ENCODE measurements around the gene MS4A4A. TPM values are rescaled to one million over a fixed set of nuclear protein-coding genes. Genes with fewer than 3 reads are reported as not detected.

Gene MS4A4A
- total and polyA plus RNA-seq, 2 of the 8 experiments (the other 6 are each of a cell fraction or from before 2014, with no cell fraction given): not detected

DNA sequence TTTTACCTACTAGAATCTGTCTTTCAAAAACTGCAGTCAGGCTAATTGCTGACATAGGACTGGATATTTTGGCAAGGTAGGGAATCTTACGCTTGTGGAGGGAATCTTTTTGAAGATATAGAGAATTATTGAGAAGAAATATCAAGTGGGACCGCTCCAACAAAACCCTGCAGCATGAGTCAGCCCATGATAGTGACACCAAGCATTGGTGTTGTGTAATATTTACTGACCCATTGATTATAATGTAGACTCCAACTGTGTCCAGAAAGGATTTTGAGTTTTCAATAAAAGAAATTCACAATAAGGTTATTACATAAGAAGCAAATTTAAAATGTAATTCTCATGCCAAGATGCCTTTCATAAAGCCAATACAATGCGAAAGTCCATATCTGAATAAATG lies 20.7 kb downstream of the MS4A4A start:
- TF ChIP-seq, protein P1, sequence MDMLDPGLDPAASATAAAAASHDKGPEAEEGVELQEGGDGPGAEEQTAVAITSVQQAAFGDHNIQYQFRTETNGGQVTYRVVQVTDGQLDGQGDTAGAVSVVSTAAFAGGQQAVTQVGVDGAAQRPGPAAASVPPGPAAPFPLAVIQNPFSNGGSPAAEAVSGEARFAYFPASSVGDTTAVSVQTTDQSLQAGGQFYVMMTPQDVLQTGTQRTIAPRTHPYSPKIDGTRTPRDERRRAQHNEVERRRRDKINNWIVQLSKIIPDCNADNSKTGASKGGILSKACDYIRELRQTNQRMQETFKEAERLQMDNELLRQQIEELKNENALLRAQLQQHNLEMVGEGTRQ (IDR thresholded peaks at IDR 0.05; ENCODE audit: low read length): no peak
- TF ChIP-seq CHD2 (IDR thresholded peaks at IDR 0.05; ENCODE audit: low read length) (no peak), TBP (IDR thresholded peaks at IDR 0.05; ENCODE audit: low read depth, low read length) (no peak), POLR2AphosphoS5 (IDR thresholded peaks at IDR 0.05; ENCODE audit: low read depth, low read length) (no peak)
- TF ChIP-seq, protein P2, sequence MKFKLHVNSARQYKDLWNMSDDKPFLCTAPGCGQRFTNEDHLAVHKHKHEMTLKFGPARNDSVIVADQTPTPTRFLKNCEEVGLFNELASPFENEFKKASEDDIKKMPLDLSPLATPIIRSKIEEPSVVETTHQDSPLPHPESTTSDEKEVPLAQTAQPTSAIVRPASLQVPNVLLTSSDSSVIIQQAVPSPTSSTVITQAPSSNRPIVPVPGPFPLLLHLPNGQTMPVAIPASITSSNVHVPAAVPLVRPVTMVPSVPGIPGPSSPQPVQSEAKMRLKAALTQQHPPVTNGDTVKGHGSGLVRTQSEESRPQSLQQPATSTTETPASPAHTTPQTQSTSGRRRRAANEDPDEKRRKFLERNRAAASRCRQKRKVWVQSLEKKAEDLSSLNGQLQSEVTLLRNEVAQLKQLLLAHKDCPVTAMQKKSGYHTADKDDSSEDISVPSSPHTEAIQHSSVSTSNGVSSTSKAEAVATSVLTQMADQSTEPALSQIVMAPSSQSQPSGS (IDR thresholded peaks at IDR 0.05; ENCODE audit: low read length): no peak
- H3K4ac ChIP-seq (replicated peaks; ENCODE audit: insufficient read length, low read depth, low read length): no peak overlapping the region
- no peak overlapping the region for H4K91ac ChIP-seq (replicated peaks; ENCODE audit: insufficient read length, low read length)
- H3K36me3 ChIP-seq (ENCODE audit: control insufficient read depth in 2 of 4, insufficient read depth in 4 of 4, low read length in 3 of 4): no peaks in the 10 kb centered on the region
- CTCF ChIA-PET (ENCODE audit: partially characterized antibody): no interaction called here
- H3K9ac ChIP-seq (replicated peaks in 1 of 4; ENCODE audit: extremely low read depth in 1 of 4, low read depth in 3 of 4, low read length in 3 of 4): no peak overlapping the region
- no peak overlapping the region for H2AFZ ChIP-seq (ENCODE audit: low read length)
- H2BK15ac ChIP-seq (ENCODE audit: low read length): no peak overlapping the region
- no peak overlapping the region for H3K56ac ChIP-seq (replicated peaks; ENCODE audit: insufficient read length, low read depth, low read length)
- H3K18ac ChIP-seq (ENCODE audit: extremely low read depth, low read length): no peak overlapping the region
- DNase-seq (ENCODE audit: low read depth in 1 of 2, low spot score in 2 of 2): no peak
- no peaks in the 10 kb centered on the region for H3K27me3 ChIP-seq (replicated peaks in 1 of 4; ENCODE audit: control insufficient read depth in 3 of 4, extremely low read depth in 1 of 4, insufficient read depth in 3 of 4, low read length in 3 of 4)
- H4K5ac ChIP-seq (ENCODE audit: insufficient read length, low read depth, low read length): no peak overlapping the region
- no peaks in the 10 kb centered on the region for H3K4me1 ChIP-seq (replicated peaks in 1 of 4; ENCODE audit: control insufficient read depth in 3 of 4, insufficient read depth in 4 of 4, low read length in 3 of 4)
- no peak overlapping the region for H3K14ac ChIP-seq (ENCODE audit: insufficient read length)
- H3K4me3 ChIP-seq (ENCODE audit: extremely low read depth in 1 of 4, insufficient read depth in 2 of 4, low read depth in 3 of 4, low read length in 4 of 4): no peak overlapping the region
- no peaks in the 10 kb centered on the region; the same call in 1 of the 2 replicates for H3K23me2 ChIP-seq (ENCODE audit: low read depth, low read length)
- no peaks in the 10 kb centered on the region for H3K79me2 ChIP-seq (ENCODE audit: control insufficient read depth in 1 of 2, insufficient read depth in 2 of 2, low read length in 2 of 2)
- no peak overlapping the region for H3K4me2 ChIP-seq (ENCODE audit: insufficient read depth in 1 of 2, low read depth in 2 of 2, low read length in 2 of 2)
- no peaks in the 10 kb centered on the region for H3K9me3 ChIP-seq (ENCODE audit: insufficient read depth in 2 of 2, low read depth in 1 of 2, low read length in 1 of 2)
- no peaks in the 10 kb centered on the region for H3K79me1 ChIP-seq (ENCODE audit: low read depth, low read length)
- H4K20me1 ChIP-seq (replicated peaks in 1 of 2; ENCODE audit: control insufficient read depth in 1 of 2, insufficient read depth in 2 of 2, low read length in 2 of 2): no peaks in the 10 kb centered on the region
- FAIRE-seq: no peak
- no peak overlapping the region for H3K23ac ChIP-seq (ENCODE audit: insufficient read length)
- H3K27ac ChIP-seq (ENCODE audit: low read depth, low read length): no peak overlapping the region
- H2BK120ac ChIP-seq (replicated peaks; ENCODE audit: low read depth, low read length): no peak overlapping the region
- POLR2A ChIA-PET (ENCODE audit: partially characterized antibody): no interaction called here
- H2BK20ac ChIP-seq (ENCODE audit: low read length): no peak overlapping the region
- H2BK5ac ChIP-seq (ENCODE audit: low read depth, low read length): no peak overlapping the region
- no peak overlapping the region for H2BK12ac ChIP-seq (ENCODE audit: low read depth, low read length)
- 95% methylated on average over 3 of the region's 3 CpGs; no CpG with 5 or more reads in 1 of the 2 experiments for WGBS, 2 experiments (ENCODE audit: extremely low coverage in 1 of 2, insufficient coverage in 1 of 2, insufficient read length in 1 of 2, insufficient replicate concordance in 2 of 2, low coverage in 1 of 2, low lambda C conversion rate in 2 of 2, missing lambda C conversion rate in 1 of 2)
- no peak overlapping the region for H4K8ac ChIP-seq (ENCODE audit: extremely low read depth, insufficient read depth, low read length)
- H2AK5ac ChIP-seq (ENCODE audit: low read depth, low read length): no peak overlapping the region
